ENCODE measurements around the gene CD96. TPM values are rescaled to one million over a fixed set of nuclear protein-coding genes. Genes with fewer than 3 reads are reported as not detected.

Gene CD96
- total and polyA plus RNA-seq, 10 donors, result 2.9 to 43.9 (median 24.1) TPM

GRCh38 chr3:111542611-111543300, 759 bp downstream of the CD96 start:
- peak overlapping the region; percentile 6 to 66 (median 23) for H3K4me3 ChIP-seq
- no peak for DNase-seq
- 58 to 77% (median 67%) methylated on average over 4 of the region's 4 CpGs for WGBS, 5 donors
- peaks cover 35 to 96% (median 48%) of the 10 kb centered on the region in 6 donors for H3K4me1 ChIP-seq
- peaks cover 0 to 3% (median 0%) of the 10 kb centered on the region in 7 donors for H3K27me3 ChIP-seq (replicated peaks in 1 of 7)
- intact Hi-C loops (cut with DNase I; ENCODE audit: low total_unique reads), result no loop called here
- peak overlapping the region; percentile 39 to 90 (median 71) for H3K27ac ChIP-seq
- H3K36me3 ChIP-seq, result no peaks in the 10 kb centered on the region
- TF ChIP-seq CTCF (IDR thresholded peaks at IDR 0.05 in 8 of 11, conservative IDR thresholded peaks at IDR 0.05 in 3 of 11) (no peak), POLR2AphosphoS5 (IDR thresholded peaks at IDR 0.05) (no peak), POLR2A (IDR thresholded peaks at IDR 0.05) (no peak)
- no peaks in the 10 kb centered on the region for H3K9me3 ChIP-seq

DNA sequence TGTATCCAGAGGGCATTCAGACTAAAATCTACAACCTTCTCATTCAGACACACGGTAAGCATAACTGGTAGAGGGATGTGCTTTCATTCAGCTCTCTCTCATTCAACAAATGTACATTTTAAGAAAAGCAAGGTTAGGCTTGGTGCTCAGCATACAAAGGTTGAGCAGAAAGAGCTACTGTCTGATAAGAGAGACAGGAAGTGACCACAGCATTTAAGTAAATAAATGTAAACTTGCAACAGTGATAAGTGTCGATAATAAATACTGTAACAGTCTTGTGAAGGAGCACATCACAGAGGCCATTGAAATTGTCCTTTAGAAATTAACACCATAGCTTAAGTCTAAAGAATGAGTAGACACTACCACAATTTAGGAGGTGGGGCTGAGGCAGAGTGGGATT, 3.4 kb downstream of the CD96 start:
- H3K27ac ChIP-seq, result peak overlapping the region in 7 of 8 donors; percentile 10 to 90 (median 65)
- H3K36me3 ChIP-seq, result no peaks in the 10 kb centered on the region
- H3K9me3 ChIP-seq, result no peaks in the 10 kb centered on the region
- DNase-seq, result no peak
- peak overlapping the region in 1 of 8 donors; percentile 66 for H3K4me3 ChIP-seq
- peaks cover 22 to 96% (median 41%) of the 10 kb centered on the region in 6 donors for H3K4me1 ChIP-seq
- WGBS, 5 donors, result 58 to 70% (median 61%) methylated on average over 2 of the region's 2 CpGs
- H3K27me3 ChIP-seq (replicated peaks in 1 of 7), result no peaks in the 10 kb centered on the region
- no peak for TF ChIP-seq POLR2AphosphoS5 (IDR thresholded peaks at IDR 0.05)
- intact Hi-C loops (cut with DNase I; ENCODE audit: low total_unique reads), result no loop called here

DNA sequence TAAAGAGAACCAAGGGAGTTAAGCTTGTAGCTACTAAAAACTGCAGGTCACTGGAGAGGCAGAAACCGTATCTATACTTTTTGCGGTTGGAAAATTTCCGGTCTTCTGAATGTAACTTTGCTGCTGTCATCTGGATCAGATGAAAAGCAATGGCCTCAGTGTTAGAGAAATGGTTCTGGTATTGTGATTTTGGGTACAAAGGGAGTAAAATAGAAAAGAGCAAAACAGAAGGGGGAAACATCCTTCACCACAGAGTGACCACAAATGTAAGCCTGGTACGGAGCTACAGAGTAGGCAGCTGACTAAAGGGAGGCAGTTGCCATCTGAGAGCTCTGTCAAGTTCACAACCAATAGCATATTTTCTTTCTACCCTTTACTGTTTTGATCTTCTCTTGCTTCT, 5.6 kb downstream of the CD96 start:
- no peaks in the 10 kb centered on the region for H3K27me3 ChIP-seq (replicated peaks in 1 of 7)
- peak overlapping the region; percentile 1 to 90 (median 60) for H3K27ac ChIP-seq
- H3K4me1 ChIP-seq, result peaks cover 15 to 93% (median 37%) of the 10 kb centered on the region in 6 donors
- no peaks in the 10 kb centered on the region for H3K36me3 ChIP-seq
- intact Hi-C loops (cut with DNase I; ENCODE audit: low total_unique reads), result no loop called here
- DNase-seq, result no peak
- no peak for TF ChIP-seq CTCF (IDR thresholded peaks at IDR 0.05 in 8 of 11, conservative IDR thresholded peaks at IDR 0.05 in 3 of 11)
- TF ChIP-seq POLR2AphosphoS5 (IDR thresholded peaks at IDR 0.05), result peak in 1 of 3 donors; percentile 67
- peak overlapping the region in 2 of 8 donors; percentile 0 to 47 for H3K4me3 ChIP-seq
- H3K9me3 ChIP-seq, result no peaks in the 10 kb centered on the region
- WGBS, 5 donors, result 22 to 42% (median 29%) methylated on average over 4 of the region's 4 CpGs

- H3K36me3 ChIP-seq, result no peaks in the 10 kb centered on the region
- 37 to 53% (median 40%) methylated on average over 1 of the region's 1 CpG for WGBS, 5 donors
- no peaks in the 10 kb centered on the region for H3K9me3 ChIP-seq
- no peaks in the 10 kb centered on the region for H3K27me3 ChIP-seq (replicated peaks in 1 of 7)
- peak overlapping the region in 2 of 8 donors; percentile 0 to 47 for H3K4me3 ChIP-seq
- peaks cover 15 to 91% (median 36%) of the 10 kb centered on the region in 6 donors for H3K4me1 ChIP-seq
- TF ChIP-seq POLR2AphosphoS5 (IDR thresholded peaks at IDR 0.05) (no peak), POLR2A (IDR thresholded peaks at IDR 0.05) (no peak), CTCF (IDR thresholded peaks at IDR 0.05 in 8 of 11, conservative IDR thresholded peaks at IDR 0.05 in 3 of 11) (no peak)
- DNase-seq, result no peak
- H3K27ac ChIP-seq, result peak overlapping the region; percentile 1 to 90 (median 60)
- intact Hi-C loops (cut with DNase I; ENCODE audit: low total_unique reads), result no loop called here
These were observed 6.1 kb downstream of the CD96 start for GRCh38 chr3:111548092-111548491.

All from spleen (tissue), 11 donors.